GM20431 (cell line): ENCODE results near the gene NDUFAF7.
"Not testable (repeated sequence)": the region's sequence is repeated elsewhere in the genome, so short reads cannot be mapped to it uniquely, and the experiment has no call there.

ENCODE experiments used
- in situ Hi-C: fragments of 300-500 bp; cut with MseI, MboI; formaldehyde crosslinking; loops from one replicate; pipeline ENCODE4 v1.15.0; 2020; ENCODE audit warnings: low sequenced_read_pairs; ENCODE audit not compliant: unreplicated experiment

The NDUFAF7 gene

GRCh38 chr2:37211939-37212338 is 19.5 kb upstream of the NDUFAF7 start:
- in situ Hi-C loops = no loop called here

GRCh38 chr2:37215250-37215649 is 16.2 kb upstream of the NDUFAF7 start:
- in situ Hi-C loops = no loop called here

- in situ Hi-C loops = no loop called here
Observed at GRCh38 chr2:37219046-37219445, 12.4 kb upstream of the NDUFAF7 start.

GRCh38 chr2:37223131-37223530 is 8.3 kb upstream of the NDUFAF7 start:
- in situ Hi-C loops = no loop called here

GRCh38 chr2:37224063-37224462 is 7.4 kb upstream of the NDUFAF7 start:
- in situ Hi-C loops = no loop called here

- in situ Hi-C loops = not testable (repeated sequence)
Observed at GRCh38 chr2:37225129-37225528, 6.3 kb upstream of the NDUFAF7 start.

GRCh38 chr2:37226863-37227262 is 4.6 kb upstream of the NDUFAF7 start:
- in situ Hi-C loops = no loop called here

GRCh38 chr2:37228788-37229187 is 2.7 kb upstream of the NDUFAF7 start:
- in situ Hi-C loops = no loop called here

GRCh38 chr2:37230581-37230980 is 877 bp upstream of the NDUFAF7 start:
- in situ Hi-C loops = no loop called here

- in situ Hi-C loops = no loop called here
Observed at GRCh38 chr2:37232131-37232933, 874 bp downstream of the NDUFAF7 start.

- in situ Hi-C loops = no loop called here
Observed at GRCh38 chr2:37243435-37243834, 12.0 kb downstream of the NDUFAF7 start.

GRCh38 chr2:37244017-37244416 is 12.6 kb downstream of the NDUFAF7 start:
- in situ Hi-C loops = no loop called here

- in situ Hi-C loops = no loop called here
Observed at GRCh38 chr2:37244755-37245154, 13.3 kb downstream of the NDUFAF7 start.

GRCh38 chr2:37246205-37246604 is 14.7 kb downstream of the NDUFAF7 start:
- in situ Hi-C loops = no loop called here

GRCh38 chr2:37250869-37251740 is 19.6 kb downstream of the NDUFAF7 start:
- in situ Hi-C loops = no loop called here

- in situ Hi-C loops = no loop called here
Observed at GRCh38 chr2:37262522-37262921, 31.1 kb downstream of the NDUFAF7 start.

GRCh38 chr2:37263839-37264238 is 32.4 kb downstream of the NDUFAF7 start:
- in situ Hi-C loops = no loop called here

- in situ Hi-C loops = no loop called here
Observed at GRCh38 chr2:37267685-37268084, 36.2 kb downstream of the NDUFAF7 start.

- in situ Hi-C loops = no loop called here
Observed at GRCh38 chr2:37268111-37268510, 36.7 kb downstream of the NDUFAF7 start.

GRCh38 chr2:37271376-37272067 is 40.1 kb downstream of the NDUFAF7 start:
- in situ Hi-C loops = no loop called here
